ENCODE measurements around the gene MID1.

DNA sequence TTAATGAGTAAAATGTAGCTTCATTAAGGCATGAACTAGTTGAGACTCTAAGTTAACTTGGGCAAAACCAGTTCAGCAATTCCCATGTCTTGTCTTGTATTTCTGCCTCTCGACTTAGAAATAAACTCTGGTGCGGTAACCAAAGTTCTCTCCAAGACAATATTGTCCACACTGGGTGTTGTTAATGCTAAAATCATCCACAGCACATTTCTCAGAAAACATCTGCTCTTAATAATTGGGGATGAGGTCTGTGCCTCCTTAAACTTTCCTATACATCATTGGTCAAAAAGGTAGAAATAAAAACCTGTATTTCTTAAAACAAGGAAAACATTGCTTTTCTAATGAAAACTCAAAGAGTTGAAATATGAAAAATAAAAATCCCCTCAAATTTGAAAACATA, 32.9 kb upstream of the MID1 start:
- TF ChIP-seq, protein P1, sequence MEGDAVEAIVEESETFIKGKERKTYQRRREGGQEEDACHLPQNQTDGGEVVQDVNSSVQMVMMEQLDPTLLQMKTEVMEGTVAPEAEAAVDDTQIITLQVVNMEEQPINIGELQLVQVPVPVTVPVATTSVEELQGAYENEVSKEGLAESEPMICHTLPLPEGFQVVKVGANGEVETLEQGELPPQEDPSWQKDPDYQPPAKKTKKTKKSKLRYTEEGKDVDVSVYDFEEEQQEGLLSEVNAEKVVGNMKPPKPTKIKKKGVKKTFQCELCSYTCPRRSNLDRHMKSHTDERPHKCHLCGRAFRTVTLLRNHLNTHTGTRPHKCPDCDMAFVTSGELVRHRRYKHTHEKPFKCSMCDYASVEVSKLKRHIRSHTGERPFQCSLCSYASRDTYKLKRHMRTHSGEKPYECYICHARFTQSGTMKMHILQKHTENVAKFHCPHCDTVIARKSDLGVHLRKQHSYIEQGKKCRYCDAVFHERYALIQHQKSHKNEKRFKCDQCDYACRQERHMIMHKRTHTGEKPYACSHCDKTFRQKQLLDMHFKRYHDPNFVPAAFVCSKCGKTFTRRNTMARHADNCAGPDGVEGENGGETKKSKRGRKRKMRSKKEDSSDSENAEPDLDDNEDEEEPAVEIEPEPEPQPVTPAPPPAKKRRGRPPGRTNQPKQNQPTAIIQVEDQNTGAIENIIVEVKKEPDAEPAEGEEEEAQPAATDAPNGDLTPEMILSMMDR (IDR thresholded peaks at IDR 0.05; ENCODE audit: low read depth, low read length) = no peak
- TF ChIP-seq POLR2A (IDR thresholded peaks at IDR 0.05; ENCODE audit: extremely low read depth, insufficient read length) = no peak

All from NB4 (cell line).